HG03135 (cell line): ENCODE data around the gene KDM5C.
"Not testable (repeated sequence)": the region's sequence is repeated elsewhere in the genome, so short reads cannot be mapped to it uniquely, and the experiment has no call there.

Experiments
- ATAC-seq: cut with Tn5 transposase; IDR thresholded peaks from one replicate; pipeline ENCODE4 v1.9.1; 2021; ENCODE audit warnings: mild to moderate bottlenecking, moderate library complexity; ENCODE audit not compliant: unreplicated experiment

Gene KDM5C

DNA sequence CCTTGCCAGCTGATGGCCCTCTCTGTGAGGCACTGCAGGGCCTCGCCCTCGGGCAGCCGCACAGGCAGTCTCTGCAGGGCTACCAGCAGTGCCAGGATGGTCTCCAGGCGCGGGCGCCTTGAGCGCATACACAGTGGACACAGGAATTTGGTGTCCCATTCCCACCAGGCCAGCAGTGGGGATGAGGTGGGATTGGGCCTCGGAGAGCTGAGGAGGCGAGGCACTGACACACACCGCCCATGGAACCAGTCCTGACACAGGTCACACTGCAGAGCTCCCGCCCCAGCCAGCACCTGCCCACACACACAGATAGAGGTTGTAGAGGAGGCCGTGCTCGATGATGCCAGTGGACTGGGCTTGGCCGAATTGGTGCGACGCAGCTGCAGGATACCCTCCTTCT lies 30.7 kb downstream of the KDM5C start:
- ATAC-seq: no peak

GRCh38 chrX:53193093-53193492 lies 31.9 kb downstream of the KDM5C start:
- no peak for ATAC-seq

GRCh38 chrX:53190363-53190960 lies 34.5 kb downstream of the KDM5C start:
- ATAC-seq: no peak

DNA sequence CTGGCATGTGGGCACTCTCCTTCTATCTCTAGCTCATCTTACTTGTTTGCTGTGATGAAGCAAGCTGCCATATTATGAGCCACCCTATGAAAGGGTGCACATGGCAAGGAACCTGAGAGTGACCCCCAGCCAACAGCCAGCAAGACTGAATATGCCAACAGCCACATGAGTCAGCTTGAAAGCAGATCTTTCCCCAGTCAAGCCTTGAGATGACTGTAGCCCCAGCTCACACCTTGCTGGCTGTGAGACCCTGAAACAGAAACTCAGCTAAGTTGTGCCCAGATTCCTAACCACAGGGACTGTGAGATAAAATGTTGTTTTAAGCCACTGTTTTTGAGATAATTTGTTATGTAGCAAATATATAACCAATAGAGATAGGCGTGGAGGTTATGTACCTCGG lies 36.2 kb downstream of the KDM5C start:
- peak; percentile 71 for ATAC-seq

- no peak for ATAC-seq
These were observed 38.7 kb downstream of the KDM5C start for GRCh38 chrX:53186351-53186750.

DNA sequence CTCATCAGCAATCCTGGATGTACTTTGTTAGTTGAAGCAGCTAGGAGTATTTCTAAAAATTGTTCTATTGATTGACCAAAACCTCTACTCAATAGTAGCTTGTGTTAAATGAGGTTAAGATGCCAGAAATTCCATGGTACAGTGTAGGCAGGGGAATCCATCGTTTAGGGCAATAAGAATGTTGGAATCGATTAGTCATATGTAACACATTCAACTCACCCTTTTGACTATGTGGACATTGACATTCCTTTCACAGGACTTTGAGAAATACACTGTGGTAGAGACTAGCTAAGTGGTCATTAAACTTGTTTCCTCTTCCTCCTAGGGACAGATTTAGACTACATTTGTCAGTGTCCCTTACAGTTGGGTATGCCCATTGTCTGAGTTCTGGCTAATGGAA lies 40.2 kb downstream of the KDM5C start:
- no peak for ATAC-seq

DNA sequence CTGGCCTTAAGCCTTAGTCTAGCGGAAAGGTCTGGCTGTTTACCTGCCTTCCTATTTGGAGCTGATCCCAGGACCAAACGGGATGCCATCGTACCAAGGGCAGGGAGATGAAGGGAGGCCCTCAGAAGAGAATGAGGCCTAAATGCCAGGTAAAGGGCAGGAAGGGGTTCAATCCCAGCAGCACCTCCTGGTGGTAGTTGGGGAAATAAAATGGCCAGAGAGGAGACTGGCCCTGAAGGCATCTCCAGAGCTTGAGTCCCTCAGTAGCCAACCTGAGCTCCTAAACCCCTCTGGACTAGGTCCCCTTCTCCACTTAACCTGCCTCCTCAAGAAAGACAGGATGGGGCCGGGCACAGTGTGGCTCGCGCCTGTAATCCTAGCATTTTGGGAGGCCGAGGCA lies 53.7 kb downstream of the KDM5C start:
- no peak for ATAC-seq

- ATAC-seq: no peak
These were observed 58.9 kb downstream of the KDM5C start for GRCh38 chrX:53166103-53166502.

- ATAC-seq: not testable (repeated sequence)
These were observed 60.4 kb downstream of the KDM5C start for GRCh38 chrX:53164566-53164965.

- ATAC-seq: no peak
These were observed 61.6 kb downstream of the KDM5C start for GRCh38 chrX:53163436-53163835.

GRCh38 chrX:53160297-53160983 lies 64.6 kb downstream of the KDM5C start:
- no peak for ATAC-seq

- no peak for ATAC-seq
These were observed 65.8 kb downstream of the KDM5C start for GRCh38 chrX:53159184-53159583.

GRCh38 chrX:53156207-53156596 lies 68.8 kb downstream of the KDM5C start:
- no peak for ATAC-seq

- no peak for ATAC-seq
These were observed 69.3 kb downstream of the KDM5C start for GRCh38 chrX:53155512-53156206.

GRCh38 chrX:53153581-53153980 lies 71.4 kb downstream of the KDM5C start:
- ATAC-seq: no peak
